Sigmoid colon (tissue), 4 donors: ENCODE results near the gene MYH11.

ENCODE experiments used
- POLR2A ChIP-seq, 2 donors: fragments of 450-650 bp; IDR thresholded peaks; one replicate each; pipeline ENCODE4 v1.6.1; 2016; ENCODE audit warnings: antibody characterized with exemption in 2 of 2, mild to moderate bottlenecking in 2 of 2, moderate library complexity in 2 of 2
- POLR2AphosphoS5 ChIP-seq, 4 donors: sonication (generic); formaldehyde crosslinking; IDR thresholded peaks; one replicate each; pipeline ENCODE4 v1.6.1; 2017; ENCODE audit warnings: antibody characterized with exemption in 4 of 4
- TF ChIP-seq, protein P1 (sequence below), 4 experiments: fragments of 450-650 bp in 3 of 4; fragments of 200-600 bp in 1 of 4; IDR thresholded peaks; one replicate each; pipeline ENCODE4 v1.5.1; 2016 to 2019; ENCODE audit warnings: antibody characterized with exemption in 4 of 4, mild to moderate bottlenecking in 3 of 4, moderate library complexity in 2 of 4

DNA sequence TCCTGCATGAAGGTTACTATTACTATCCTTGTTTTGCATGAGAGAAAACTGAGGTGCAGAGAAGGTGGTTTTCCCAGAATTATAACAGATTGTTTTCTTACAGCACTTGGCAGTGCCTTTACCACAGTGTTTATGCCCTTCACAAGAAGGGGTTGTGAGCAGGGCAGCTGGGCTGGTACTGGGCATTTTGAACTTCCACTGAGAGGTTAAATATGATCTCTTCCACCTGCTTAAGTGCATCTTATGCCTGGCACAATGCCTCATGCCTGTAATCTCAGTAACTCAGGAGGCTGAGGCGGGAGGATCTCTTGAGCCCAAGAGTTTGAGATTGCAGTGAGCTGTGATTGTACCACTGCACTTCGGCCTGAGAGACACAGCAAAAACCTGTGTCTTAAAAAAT, 170.5 kb downstream of the MYH11 start:
- TF ChIP-seq POLR2AphosphoS5 (IDR thresholded peaks at IDR 0.05) (no peak), POLR2A (IDR thresholded peaks at IDR 0.05) (no peak)
- TF ChIP-seq, protein P1, sequence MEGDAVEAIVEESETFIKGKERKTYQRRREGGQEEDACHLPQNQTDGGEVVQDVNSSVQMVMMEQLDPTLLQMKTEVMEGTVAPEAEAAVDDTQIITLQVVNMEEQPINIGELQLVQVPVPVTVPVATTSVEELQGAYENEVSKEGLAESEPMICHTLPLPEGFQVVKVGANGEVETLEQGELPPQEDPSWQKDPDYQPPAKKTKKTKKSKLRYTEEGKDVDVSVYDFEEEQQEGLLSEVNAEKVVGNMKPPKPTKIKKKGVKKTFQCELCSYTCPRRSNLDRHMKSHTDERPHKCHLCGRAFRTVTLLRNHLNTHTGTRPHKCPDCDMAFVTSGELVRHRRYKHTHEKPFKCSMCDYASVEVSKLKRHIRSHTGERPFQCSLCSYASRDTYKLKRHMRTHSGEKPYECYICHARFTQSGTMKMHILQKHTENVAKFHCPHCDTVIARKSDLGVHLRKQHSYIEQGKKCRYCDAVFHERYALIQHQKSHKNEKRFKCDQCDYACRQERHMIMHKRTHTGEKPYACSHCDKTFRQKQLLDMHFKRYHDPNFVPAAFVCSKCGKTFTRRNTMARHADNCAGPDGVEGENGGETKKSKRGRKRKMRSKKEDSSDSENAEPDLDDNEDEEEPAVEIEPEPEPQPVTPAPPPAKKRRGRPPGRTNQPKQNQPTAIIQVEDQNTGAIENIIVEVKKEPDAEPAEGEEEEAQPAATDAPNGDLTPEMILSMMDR (IDR thresholded peaks at IDR 0.05): no peak
